Left colon (tissue), 2 donors: ENCODE measurements around the gene OCLN. TPM values are rescaled to one million over a fixed set of nuclear protein-coding genes. Genes with fewer than 3 reads are reported as not detected.
"Not testable (repeated sequence)": the region's sequence is repeated elsewhere in the genome, so short reads cannot be mapped to it uniquely, and the experiment has no call there.

Source experiments
- ATAC-seq: fragments of 200-7000 bp; cut with Tn5 transposase; one replicate; pipeline ENCODE4 v1.9.1; 2020; ENCODE audit warnings: mild to moderate bottlenecking, moderate library complexity
- DNase-seq, 2 donors: peaks; one replicate each; pipeline ENCODE4 v3.0.0-alpha.2; 2020
- intact Hi-C, 2 donors: fragments of 100-400 bp; cut with DNase I in 1 of 2; cut with micrococcal nuclease in 1 of 2; formaldehyde crosslinking; loops; one replicate each; pipeline versions ENCODE4 v1.11.2 to v1.14.0; 2022; cut with DNase I, micrococcal nuclease
- long read RNA-seq: library from polyadenylated mRNA; unstranded; transcript quantifications from one replicate; pipeline ENCODE4 v2.0.0, GENCODE V29; 2021
- total RNA-seq, 2 donors: library from RNA; stranded (reverse); fragmentation: NEBNext Ultra II Directional; extraction: Animal tissue kit (Norgen Biotek cat#: 25700); gene quantifications; one replicate each; pipeline ENCODE4 v1.2.1, GENCODE V29; 2021
- donor health status: DM: no; HTN: no; CAD: no.
- donor health status: DM: yes; HTN: yes; CAD: no.

The OCLN gene
- 100 to 1,000 TPM; 127 to 129 TPM for total RNA-seq
- long read RNA-seq, full-length matches to known transcripts, result 71 of 94 reads
- long read RNA-seq, partial matches to known transcripts, result 2 of 94 reads
- long read RNA-seq, other reads (novel, unspliced or antisense), result 21 of 94 reads

- DNase-seq, result peak; percentile 82 to 84
- intact Hi-C loops, result no loop called here
- ATAC-seq, result peak; percentile 81
Measured at GRCh38 chr5:69492391-69492922, at the start of gene OCLN. TSS of gene OCLN (plus strand) at chr5:69492790. CDS start at chr5:69504245, 11,455 bp downstream.

- intact Hi-C loops, result no loop called here
- DNase-seq (no peak), ATAC-seq (peak; percentile 58)
Measured at GRCh38 chr5:69444127-69444754, 48.3 kb upstream of the OCLN start.

- ATAC-seq (no peak), DNase-seq (no peak)
- intact Hi-C loops, result no loop called here
Measured at GRCh38 chr5:69449511-69449910, 43.1 kb upstream of the OCLN start.

- intact Hi-C loops, result no loop called here
- DNase-seq, result no peak
Measured at GRCh38 chr5:69450116-69450515, 42.5 kb upstream of the OCLN start.

GRCh38 chr5:69450527-69450926 lies 42.1 kb upstream of the OCLN start:
- intact Hi-C loops, ATAC-seq: not testable (repeated sequence)

More at GRCh38 chr5:69450116-69450515, 42.5 kb upstream of the OCLN start:
- no peak for ATAC-seq

DNA sequence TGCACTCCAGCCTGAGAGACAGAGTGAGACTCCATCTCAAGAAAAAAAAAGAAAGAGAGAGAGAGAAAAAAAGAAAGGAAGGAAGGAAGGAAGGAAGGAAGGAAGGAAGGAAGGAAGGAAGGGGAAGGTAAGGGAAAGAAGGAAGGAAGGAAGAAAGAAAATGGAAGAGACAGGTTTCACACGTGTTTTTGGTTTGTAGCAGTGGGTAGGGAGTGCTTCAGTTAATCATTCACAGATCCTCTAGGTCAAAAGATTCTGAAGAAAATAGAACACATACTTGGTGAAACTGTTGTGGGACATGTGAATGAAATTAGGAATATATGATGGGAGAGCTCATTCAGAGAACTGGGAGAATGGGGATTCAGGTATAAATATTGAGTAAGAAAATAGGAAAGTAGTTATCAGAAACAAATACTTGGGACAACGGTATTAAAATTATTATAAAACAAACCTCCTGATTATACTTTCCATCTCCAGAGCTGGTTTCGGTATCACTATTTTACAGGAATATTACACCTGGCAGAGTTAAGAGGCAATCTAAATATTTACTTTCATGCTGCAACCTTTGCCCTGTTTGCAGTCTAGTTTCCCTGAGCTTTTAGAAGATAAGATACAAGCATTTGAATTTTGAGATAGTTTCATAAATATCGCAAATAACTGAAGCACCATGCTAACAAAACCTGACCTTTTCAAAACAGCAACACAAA lies 40.5 kb upstream of the OCLN start:
- intact Hi-C loops, result no loop called here
- ATAC-seq (peak; percentile 74), DNase-seq (no peak)

More at GRCh38 chr5:69450527-69450926, 42.1 kb upstream of the OCLN start:
- not testable (repeated sequence) for DNase-seq

- ATAC-seq, intact Hi-C loops, DNase-seq: not testable (repeated sequence)
Measured at GRCh38 chr5:69453487-69453886, 39.1 kb upstream of the OCLN start.

DNA sequence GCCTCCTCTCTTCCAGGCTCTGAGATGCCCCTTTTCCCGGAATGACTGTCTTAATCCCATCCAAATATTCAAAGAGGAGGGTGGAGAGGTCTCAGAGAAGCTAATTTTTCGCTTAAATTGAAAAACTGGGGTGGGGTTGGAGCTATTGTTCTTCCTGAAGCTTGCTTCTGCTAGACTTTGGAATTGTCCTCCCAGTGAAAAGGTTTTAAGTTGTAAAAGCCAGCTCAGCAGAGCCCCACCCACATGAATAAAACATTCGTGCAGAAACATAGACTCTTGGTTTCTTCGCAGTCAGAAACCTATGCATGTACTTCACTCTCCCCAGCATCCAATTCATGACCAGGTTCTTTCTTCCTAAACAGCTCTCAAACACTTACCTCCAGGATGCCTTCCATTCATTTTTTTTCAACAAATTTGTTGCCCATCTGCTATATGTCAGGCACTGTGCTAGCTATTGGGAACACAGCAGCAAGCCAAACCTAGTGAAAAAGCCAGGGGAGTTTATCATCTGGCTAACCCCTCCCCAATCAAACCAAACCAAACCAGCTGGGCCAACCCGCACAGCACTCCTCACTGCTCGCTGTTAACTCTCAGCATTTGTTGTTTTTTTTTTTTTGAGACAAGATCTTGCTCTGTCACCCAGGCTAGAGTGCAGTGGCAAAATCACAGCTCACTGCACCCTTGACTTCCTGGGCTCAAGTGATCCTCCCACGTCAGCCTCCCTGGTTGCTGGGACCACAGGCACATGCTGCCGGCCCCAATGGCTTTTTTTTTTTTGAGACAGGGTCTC lies 37.9 kb upstream of the OCLN start:
- peak; percentile 81 for ATAC-seq
- peak; percentile 34 to 46 for DNase-seq
- intact Hi-C loops, result no loop called here

DNA sequence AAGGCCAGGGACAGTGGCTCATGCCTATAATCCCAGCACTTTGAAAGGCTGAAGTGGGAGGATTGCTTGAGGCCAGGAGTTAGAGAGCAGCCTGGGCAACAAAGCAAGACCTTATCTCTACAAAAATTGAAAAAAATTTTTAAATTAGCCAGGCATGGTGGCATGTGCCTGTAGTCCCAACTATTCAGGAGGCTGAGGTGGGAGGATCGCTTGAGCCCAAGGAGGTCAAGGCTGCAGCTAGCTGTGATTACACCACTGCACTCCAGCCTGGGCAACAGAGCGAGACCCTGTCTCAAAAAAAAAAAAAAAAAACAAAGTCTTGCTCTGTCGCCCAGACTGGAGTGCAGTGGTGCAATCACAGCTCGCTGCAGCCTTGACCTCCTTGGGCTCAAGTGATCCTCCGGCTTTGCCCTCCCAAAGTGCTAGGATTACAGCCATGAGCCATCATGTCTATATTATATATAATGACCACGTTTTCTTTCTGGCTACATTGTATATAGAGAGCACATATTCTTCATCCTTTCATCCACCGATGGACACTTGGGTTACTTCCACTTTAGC lies 37.1 kb upstream of the OCLN start:
- intact Hi-C loops, ATAC-seq, DNase-seq: not testable (repeated sequence)

GRCh38 chr5:69462170-69462569 lies 30.4 kb upstream of the OCLN start:
- intact Hi-C loops, result no loop called here
- ATAC-seq (no peak), DNase-seq (no peak)

- intact Hi-C loops, result not testable (repeated sequence)
Measured at GRCh38 chr5:69466375-69466774, 26.2 kb upstream of the OCLN start.

DNA sequence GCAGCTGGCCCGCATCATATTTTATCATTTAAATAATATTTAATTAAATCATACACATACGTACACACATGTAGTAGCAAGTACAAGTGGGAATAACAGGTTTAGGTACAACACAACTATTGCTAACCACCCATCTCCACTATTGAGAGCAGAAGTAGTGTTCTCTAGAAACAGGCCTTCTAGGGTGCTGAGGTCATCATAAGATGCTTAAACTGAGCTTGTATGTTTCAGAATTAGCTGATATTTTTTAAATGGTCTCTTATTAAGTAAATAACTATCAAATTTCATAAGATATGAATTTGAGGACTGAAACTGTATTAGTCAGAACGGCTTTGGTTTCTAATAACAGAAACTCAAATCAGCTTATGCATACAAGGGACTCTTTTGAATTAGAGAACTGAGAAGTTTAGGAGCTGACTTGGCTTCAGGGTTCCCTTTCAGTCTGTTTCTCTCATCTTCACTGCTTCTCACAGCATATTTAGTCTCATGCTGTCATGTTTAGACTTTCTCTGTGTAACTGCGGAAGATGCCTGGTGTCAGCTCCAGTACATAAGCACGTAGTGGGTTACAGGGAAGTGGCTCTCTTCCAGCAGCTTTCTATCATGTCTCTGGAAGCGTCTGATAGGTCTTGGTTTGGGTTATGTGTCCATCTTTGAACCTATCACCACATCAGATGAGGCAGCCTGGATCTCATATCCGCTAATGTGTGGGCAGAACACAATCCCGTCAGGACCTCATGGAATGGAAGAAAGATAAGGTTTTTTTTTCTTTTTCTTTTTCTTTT lies 25.0 kb upstream of the OCLN start:
- DNase-seq, result no peak
- intact Hi-C loops, result no loop called here
- ATAC-seq, result no peak

More at GRCh38 chr5:69466375-69466774, 26.2 kb upstream of the OCLN start:
- not testable (repeated sequence) for DNase-seq, ATAC-seq

DNA sequence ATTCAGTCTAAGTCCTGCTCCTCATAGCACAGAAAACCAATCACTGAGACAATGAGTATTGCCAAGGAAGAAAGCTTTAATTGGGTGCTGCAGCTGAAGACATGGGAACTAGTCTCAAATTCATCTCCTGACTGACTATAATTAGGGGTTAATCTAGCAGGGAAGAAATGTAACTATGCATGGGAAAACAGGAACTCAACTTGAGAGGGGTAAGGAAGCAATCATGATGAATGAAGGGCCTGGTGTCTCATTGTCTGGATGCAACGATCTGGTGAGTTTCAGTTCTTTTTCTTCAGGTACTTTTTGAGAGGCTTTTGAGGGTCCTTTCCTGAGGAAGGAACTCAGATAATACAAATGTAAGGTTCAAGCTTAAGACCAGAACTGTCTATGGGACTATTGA lies 24.0 kb upstream of the OCLN start:
- DNase-seq, result no peak
- intact Hi-C loops, result no loop called here
- ATAC-seq, result no peak

DNA sequence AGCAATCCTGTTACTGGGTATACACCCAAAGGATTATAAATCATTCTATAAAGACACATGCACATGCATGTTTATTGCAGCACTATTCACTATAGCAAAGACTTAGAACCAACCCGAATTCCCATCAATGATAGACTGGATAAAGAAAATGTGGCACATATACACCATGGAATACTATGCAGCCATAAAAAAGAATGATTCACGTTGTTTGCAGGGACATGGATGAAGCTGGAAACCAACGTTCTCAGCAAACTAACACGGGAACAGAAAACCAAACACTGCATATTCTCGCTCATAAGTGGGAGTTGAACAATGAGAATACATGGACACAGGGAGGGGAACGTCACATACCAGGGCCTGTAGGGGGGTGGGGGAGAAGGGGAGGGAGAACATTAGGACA lies 21.1 kb upstream of the OCLN start:
- intact Hi-C loops, DNase-seq, ATAC-seq: not testable (repeated sequence)

DNA sequence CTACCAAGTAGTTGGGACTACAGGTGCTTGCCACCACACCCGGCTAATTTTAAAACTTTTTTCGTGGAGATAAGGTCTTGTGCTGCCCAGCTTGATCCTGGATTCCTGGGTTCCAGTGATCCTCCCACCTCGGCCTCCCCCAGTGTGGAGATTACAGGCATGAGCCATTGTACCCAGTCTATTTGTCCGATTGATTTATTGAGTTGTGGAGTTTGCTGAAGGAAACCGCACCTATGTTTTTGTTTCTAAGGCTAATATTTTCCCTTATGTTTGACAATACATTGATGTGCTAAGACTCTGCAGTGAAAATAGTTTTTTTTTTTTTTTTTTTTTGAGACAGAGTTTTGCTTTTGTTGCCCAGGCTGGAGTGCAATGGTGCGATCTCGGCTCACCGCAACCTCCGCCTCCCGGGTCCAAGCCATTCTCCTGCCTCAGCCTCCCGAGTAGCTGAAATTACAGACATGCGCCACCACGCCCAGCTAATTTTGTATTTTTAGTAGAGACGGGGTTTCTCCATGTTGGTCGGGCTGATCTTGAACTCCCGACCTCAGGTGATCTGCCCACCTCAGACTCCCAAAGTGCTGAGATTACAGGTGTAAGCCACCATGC lies 20.0 kb upstream of the OCLN start:
- DNase-seq, intact Hi-C loops: not testable (repeated sequence)
- ATAC-seq, result peak; percentile 35

DNA sequence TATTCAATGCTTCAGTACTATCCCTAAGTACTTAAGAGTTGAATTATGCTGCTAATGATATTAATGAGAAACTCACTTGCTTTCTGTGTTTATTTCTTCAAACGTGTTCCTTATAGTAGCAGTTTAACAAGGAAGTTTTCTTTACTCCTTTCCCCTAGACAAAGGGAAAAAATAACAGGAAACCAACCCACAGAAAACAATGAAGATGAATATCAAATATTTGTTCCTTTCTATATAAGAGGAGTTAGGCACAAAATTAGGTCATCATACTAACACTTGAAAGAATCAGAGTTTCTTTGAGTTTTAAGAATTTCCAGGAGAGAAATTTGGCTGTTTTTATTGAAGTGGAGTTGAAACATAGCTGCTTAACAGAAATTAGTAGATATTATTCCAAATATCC lies 15.4 kb upstream of the OCLN start:
- no peak for DNase-seq
- intact Hi-C loops, result no loop called here
- no peak for ATAC-seq

DNA sequence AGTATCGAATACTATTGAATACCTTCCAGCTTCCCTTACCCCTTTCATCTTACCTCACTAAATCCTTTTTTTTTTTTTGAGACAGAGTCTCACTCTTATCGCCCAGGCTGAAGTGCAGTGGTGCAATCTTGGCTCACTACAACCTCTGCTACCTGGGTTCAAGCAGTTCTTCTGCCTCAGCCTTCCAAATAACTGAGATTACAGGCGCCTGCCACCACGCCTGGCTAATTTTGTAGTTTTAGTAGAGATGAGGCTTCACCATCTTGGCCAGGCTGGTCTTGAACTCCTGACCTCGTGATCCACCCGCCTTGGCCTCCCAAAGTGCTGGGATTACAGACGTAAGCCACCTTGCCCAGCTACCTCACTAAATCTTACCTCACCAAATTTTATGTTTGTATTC lies 14.3 kb upstream of the OCLN start:
- DNase-seq, intact Hi-C loops, ATAC-seq: not testable (repeated sequence)

DNA sequence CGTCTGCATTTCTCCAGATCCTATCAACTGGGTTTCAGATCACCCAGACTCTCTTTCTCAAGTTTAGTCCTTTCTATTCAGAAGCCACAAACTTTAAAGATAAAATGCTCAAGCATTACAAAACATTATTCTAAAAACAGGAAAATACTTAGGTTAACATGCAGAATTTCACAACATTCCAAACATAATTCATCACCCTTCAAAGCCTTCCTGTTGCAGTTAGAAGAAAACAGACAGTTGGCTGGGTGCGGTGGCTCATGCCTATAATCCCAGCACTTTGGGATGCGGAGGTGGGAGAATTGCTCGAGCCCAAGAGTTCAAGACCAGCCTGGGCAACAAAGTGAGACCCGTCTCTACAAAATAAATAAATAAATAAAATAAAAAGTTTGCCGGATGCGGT lies 7.7 kb upstream of the OCLN start:
- DNase-seq (no peak), ATAC-seq (no peak)
- intact Hi-C loops, result no loop called here
